NB4 (cell line): ENCODE results near the gene KLC1.

Source experiments
- POLR2A ChIP-seq: IDR thresholded peaks from 2 replicates; pipeline ENCODE4 v1.6.1; 2011; ENCODE audit warnings: mild to moderate bottlenecking; ENCODE audit not compliant: insufficient read length; ENCODE audit errors: extremely low read depth
- TF ChIP-seq, protein P1 (sequence below): IDR thresholded peaks from one replicate; pipeline ENCODE4 v1.5.1; 2012; ENCODE audit warnings: low read depth, low read length
- TF ChIP-seq, protein P2 (sequence below): IDR thresholded peaks from 2 replicates; pipeline ENCODE4 v1.6.1; 2011; ENCODE audit warnings: low read depth, low read length

DNA sequence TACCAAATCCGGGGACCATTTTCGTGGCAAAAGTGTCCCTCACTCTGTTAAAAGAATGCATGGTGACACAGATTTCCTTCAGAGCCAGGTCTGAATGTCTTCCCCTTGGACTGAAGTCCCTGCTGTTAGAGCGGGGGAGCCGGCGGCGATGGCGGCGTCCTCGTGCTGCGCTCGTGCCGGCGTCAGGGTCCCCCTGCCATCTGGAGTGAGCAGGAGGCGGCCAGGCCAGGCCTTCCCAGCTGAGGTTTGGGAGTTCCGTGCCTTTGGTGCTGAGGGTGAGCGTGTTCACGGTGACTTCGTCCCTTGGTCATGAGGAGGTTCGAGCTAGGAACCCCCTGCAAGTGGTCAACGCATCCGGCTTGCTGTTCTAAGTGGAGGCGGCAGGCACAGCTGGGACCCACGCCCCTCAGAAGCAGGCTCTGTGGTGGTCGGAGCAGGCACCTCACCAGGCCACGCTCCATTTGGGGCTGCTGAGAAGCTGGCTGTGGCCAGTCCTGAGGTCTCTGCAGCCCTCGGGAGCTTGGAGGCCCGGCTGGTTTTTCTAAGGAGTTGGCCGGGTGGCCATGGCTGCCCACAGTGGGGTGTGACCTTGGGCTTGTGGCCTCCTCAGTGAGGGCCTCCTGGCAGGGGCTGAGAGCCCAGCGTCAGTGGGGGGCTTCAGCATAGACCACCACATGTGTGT, 96.1 kb downstream of the KLC1 start:
- TF ChIP-seq, protein P1, sequence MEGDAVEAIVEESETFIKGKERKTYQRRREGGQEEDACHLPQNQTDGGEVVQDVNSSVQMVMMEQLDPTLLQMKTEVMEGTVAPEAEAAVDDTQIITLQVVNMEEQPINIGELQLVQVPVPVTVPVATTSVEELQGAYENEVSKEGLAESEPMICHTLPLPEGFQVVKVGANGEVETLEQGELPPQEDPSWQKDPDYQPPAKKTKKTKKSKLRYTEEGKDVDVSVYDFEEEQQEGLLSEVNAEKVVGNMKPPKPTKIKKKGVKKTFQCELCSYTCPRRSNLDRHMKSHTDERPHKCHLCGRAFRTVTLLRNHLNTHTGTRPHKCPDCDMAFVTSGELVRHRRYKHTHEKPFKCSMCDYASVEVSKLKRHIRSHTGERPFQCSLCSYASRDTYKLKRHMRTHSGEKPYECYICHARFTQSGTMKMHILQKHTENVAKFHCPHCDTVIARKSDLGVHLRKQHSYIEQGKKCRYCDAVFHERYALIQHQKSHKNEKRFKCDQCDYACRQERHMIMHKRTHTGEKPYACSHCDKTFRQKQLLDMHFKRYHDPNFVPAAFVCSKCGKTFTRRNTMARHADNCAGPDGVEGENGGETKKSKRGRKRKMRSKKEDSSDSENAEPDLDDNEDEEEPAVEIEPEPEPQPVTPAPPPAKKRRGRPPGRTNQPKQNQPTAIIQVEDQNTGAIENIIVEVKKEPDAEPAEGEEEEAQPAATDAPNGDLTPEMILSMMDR: no peak
- no peak for TF ChIP-seq POLR2A
- TF ChIP-seq, protein P2, sequence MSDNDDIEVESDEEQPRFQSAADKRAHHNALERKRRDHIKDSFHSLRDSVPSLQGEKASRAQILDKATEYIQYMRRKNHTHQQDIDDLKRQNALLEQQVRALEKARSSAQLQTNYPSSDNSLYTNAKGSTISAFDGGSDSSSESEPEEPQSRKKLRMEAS: no peak
